Mesodermal cell (in vitro differentiated cells): Measurements from ENCODE around the gene RNF31.

Experiments
- H3K27ac ChIP-seq: 2 replicates; pipeline ENCODE4 v1.7.0; 2013; ENCODE audit warnings: mild to moderate bottlenecking, low read depth, low read length, moderate library complexity; ENCODE audit not compliant: severe bottlenecking
- H3K36me3 ChIP-seq: 2 replicates; pipeline ENCODE4 v1.7.1; 2013; ENCODE audit warnings: mild to moderate bottlenecking, low read length, moderate library complexity; ENCODE audit not compliant: control insufficient read depth, insufficient read depth
- H3K4me1 ChIP-seq: one replicate; pipeline ENCODE4 v1.7.1; 2013; ENCODE audit warnings: mild to moderate bottlenecking, low read length; ENCODE audit not compliant: insufficient read depth, control insufficient read depth, poor library complexity, severe bottlenecking
- H3K4me3 ChIP-seq: 2 replicates; pipeline ENCODE4 v1.7.0; 2013; ENCODE audit warnings: low read length, control low read depth, mild to moderate bottlenecking; ENCODE audit not compliant: insufficient read depth, poor library complexity, severe bottlenecking; ENCODE audit errors: extremely low read depth
- H3K9me3 ChIP-seq: 2 replicates; pipeline ENCODE4 v1.7.1; 2013; ENCODE audit warnings: mild to moderate bottlenecking, low read length, moderate library complexity; ENCODE audit not compliant: control insufficient read depth
- WGBS, 2 experiments: methylation state at CpG; one replicate each; pipeline ENCODE4 v1.1.5; 2013; ENCODE audit warnings: missing lambda C conversion rate in 2 of 2; ENCODE audit not compliant: insufficient coverage in 2 of 2; 5-methylcytosine and 5-hydroxymethylcytosine counted together

Gene RNF31

GRCh38 chr14:24150993-24151392, 3.7 kb downstream of the RNF31 start:
- H3K4me1 ChIP-seq = peaks cover 2% of the 10 kb centered on the region
- no peaks in the 10 kb centered on the region for H3K9me3 ChIP-seq
- no peak overlapping the region for H3K27ac ChIP-seq
- no peak overlapping the region for H3K4me3 ChIP-seq
- WGBS, 2 experiments = 95 to 100% methylated on average over 4 to 9 of the region's 9 CpGs
- H3K36me3 ChIP-seq = peaks cover 77% of the 10 kb centered on the region

DNA sequence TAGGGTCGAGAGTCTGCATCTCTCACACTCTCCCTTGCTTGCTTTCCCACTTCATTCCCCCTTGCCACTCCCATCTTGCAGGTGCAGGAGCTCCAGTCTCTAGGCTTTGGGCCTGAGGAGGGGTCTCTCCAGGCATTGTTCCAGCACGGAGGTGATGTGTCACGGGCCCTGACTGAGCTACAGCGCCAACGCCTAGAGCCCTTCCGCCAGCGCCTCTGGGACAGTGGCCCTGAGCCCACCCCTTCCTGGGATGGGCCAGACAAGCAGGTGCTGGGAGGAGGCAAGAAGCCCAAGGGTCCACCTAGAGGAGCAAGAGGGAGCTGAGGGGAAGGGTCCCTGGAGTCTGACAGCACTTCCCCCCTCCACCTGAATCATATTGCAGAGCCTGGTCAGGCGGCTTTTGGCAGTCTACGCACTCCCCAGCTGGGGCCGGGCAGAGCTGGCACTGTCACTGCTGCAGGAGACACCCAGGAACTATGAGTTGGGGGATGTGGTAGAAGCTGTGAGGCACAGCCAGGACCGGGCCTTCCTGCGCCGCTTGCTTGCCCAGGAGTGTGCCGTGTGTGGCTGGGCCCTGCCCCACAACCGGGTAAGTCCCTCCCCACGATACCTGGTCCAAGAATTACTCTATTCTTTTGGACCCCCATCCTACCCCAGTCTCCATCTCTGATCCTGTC, 4.2 kb downstream of the RNF31 start:
- Histone ChIP-seq H3K27ac (no peak overlapping the region), H3K9me3 (no peaks in the 10 kb centered on the region), H3K36me3 (peaks cover 82% of the 10 kb centered on the region), H3K4me1 (no peaks in the 10 kb centered on the region), H3K4me3 (no peak overlapping the region)
- 90 to 97% methylated on average over 8 to 13 of the region's 16 CpGs for WGBS, 2 experiments

DNA sequence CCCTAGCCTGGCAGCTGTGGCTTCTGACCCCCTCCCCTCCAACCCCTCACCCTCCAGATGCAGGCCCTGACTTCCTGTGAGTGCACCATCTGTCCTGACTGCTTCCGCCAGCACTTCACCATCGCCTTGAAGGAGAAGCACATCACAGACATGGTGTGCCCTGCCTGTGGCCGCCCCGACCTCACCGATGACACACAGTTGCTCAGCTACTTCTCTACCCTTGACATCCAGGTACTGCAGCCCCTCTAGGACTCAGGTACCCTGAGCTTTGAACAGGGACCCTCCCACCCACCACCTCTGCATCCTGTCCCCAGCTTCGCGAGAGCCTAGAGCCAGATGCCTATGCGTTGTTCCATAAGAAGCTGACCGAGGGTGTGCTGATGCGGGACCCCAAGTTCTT, 7.8 kb downstream of the RNF31 start:
- no peak overlapping the region for H3K27ac ChIP-seq
- no peak overlapping the region for H3K4me3 ChIP-seq
- H3K36me3 ChIP-seq = peaks cover 92% of the 10 kb centered on the region
- 94 to 98% methylated on average over 9 of the region's 10 CpGs for WGBS, 2 experiments
- H3K9me3 ChIP-seq = no peaks in the 10 kb centered on the region
- no peaks in the 10 kb centered on the region for H3K4me1 ChIP-seq

GRCh38 chr14:24156840-24157239, 9.5 kb downstream of the RNF31 start:
- 100% methylated on average over 1 of the region's 1 CpG for WGBS, 2 experiments
- no peak overlapping the region for H3K27ac ChIP-seq
- H3K4me3 ChIP-seq = no peak overlapping the region
- no peaks in the 10 kb centered on the region for H3K9me3 ChIP-seq
- H3K36me3 ChIP-seq = peaks cover 81% of the 10 kb centered on the region
- H3K4me1 ChIP-seq = no peaks in the 10 kb centered on the region

DNA sequence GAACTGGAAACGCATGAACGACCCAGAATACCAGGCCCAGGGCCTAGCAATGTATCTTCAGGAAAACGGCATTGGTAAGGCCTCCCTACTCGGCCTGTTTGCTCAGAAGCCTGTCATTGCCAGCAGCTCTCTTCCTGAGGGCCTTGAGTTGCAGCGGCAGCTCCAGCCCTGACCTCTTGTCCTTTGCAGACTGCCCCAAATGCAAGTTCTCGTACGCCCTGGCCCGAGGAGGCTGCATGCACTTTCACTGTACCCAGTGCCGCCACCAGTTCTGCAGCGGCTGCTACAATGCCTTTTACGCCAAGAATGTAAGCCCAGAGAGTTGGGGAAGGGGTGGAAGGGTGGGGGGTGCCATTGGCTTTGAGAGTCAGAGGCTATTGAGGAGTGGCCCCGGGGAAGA, 10.0 kb downstream of the RNF31 start:
- H3K36me3 ChIP-seq = peaks cover 76% of the 10 kb centered on the region
- no peaks in the 10 kb centered on the region for H3K9me3 ChIP-seq
- H3K27ac ChIP-seq = no peak overlapping the region
- H3K4me1 ChIP-seq = no peaks in the 10 kb centered on the region
- H3K4me3 ChIP-seq = no peak overlapping the region
- WGBS, 2 experiments = 95 to 97% methylated on average over 11 to 12 of the region's 12 CpGs

DNA sequence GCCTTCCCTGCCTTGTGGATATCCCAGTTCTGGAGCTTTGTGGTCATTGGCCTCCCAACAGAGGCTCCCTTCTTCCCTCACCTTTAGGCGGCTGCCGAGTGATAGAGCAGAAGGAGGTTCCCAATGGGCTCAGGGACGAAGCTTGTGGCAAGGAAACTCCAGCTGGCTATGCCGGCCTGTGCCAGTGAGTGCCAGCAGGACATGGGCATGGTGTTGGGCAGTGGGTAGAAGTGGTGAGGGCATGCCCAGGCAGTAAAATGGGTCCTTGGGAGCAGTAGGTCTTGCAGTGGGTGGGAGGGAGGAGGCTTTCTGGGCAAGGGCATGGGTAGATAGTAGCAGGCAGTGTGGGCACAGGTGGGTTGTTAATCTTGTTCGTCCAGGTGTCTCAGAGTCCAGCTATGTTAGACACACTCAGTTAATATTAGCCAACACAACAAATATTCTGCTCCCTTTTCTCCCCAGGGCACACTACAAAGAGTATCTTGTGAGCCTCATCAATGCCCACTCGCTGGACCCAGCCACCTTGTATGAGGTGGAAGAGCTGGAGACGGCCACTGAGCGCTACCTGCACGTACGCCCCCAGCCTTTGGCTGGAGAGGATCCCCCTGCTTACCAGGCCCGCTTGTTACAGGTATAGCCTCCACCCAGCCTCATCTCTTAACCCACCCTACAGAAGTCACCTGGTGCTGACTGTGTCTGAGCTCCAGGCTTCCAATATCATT, 12.6 kb downstream of the RNF31 start:
- no peaks in the 10 kb centered on the region for H3K4me1 ChIP-seq
- no peaks in the 10 kb centered on the region for H3K9me3 ChIP-seq
- peaks cover 72% of the 10 kb centered on the region for H3K36me3 ChIP-seq
- no peak overlapping the region for H3K4me3 ChIP-seq
- 87 to 94% methylated on average over 7 of the region's 11 CpGs for WGBS, 2 experiments
- no peak overlapping the region for H3K27ac ChIP-seq

DNA sequence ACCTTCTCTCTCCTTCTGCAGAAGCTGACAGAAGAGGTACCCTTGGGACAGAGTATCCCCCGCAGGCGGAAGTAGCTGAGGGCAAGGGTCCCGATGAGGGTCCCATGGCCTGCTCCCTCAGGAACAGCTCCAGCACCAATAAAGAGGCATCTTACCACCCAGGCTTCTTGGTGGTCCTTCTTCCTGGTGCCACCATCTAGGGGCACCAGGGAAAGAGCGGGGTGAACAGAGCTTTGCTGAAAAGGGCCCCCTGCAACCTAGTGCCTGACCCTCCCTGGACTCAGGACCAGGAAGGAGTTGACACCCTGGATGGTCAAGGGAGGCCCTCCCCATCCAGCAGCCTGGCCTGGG, 13.2 kb downstream of the RNF31 start:
- Histone ChIP-seq H3K27ac (peak overlapping the region; percentile 59), H3K9me3 (no peaks in the 10 kb centered on the region), H3K4me3 (no peak overlapping the region), H3K4me1 (no peaks in the 10 kb centered on the region), H3K36me3 (peaks cover 72% of the 10 kb centered on the region)
- 93 to 100% methylated on average over 2 to 4 of the region's 4 CpGs for WGBS, 2 experiments

DNA sequence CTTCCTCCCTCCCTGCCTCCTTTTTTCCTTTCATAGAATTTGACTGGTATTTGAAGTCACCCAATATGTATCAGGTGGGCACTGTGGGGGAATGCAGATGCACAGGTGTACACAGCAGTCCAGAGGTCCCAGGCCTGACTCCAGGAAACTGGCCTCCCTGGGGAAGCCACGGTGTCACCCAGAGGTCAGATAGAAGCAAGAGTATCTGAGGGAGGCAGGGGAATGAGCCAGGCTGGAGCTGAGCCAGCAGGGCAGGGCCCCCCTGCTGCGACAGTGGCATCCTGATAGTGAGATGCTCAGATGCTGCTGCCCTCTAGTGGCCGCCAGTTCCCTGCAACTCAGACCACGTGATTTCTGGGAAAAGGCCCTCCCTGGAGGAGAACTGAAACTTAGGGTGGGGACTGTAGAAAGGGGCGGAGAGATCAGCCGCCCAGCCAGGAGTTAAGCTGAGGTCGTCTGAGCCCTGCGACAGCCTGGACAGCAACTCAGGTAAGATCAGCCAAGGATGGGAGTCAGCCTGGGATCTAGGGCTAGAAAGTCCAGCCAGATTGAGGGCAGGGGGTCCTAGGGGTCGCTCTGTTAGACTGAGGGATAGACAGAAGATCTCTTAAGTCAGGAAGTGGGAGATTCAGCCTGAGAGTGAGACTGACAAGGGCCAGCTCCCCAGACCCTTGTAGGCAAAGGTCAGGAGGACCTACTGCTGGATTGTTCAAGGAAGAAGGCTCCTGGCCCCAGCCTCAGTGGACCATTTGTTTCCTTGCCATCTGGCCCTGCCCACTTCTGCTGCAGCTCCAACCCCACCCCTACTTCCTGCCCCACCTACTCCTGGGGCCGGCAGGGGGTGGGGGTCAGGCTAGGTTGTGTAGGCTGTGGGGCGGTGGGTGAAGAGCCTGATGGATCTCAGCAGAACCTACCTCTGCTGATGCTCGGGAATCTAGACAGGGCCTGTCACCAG, 13.8 kb downstream of the RNF31 start, which contains the start of gene IRF9:
Gene IRF9 (plus strand): TSS at position 416 of the 955 bp plus-strand sequence. CDS start 880 bp downstream, outside the sequence.
- Histone ChIP-seq H3K4me1 (no peaks in the 10 kb centered on the region), H3K9me3 (no peaks in the 10 kb centered on the region), H3K4me3 (peak within 1 kb of the TSS; percentile 38), H3K36me3 (peaks cover 72% of the 10 kb centered on the region), H3K27ac (peak within 1 kb of the TSS; percentile 71)
- 9 to 19% methylated on average over 8 to 9 of the region's 12 CpGs for WGBS, 2 experiments

GRCh38 chr14:24162093-24162492, 14.8 kb downstream of the RNF31 start:
- H3K27ac ChIP-seq = no peak overlapping the region
- H3K9me3 ChIP-seq = no peaks in the 10 kb centered on the region
- peaks cover 68% of the 10 kb centered on the region for H3K36me3 ChIP-seq
- H3K4me1 ChIP-seq = no peaks in the 10 kb centered on the region
- 97 to 98% methylated on average over 8 of the region's 8 CpGs for WGBS, 2 experiments
- peak overlapping the region; percentile 38 for H3K4me3 ChIP-seq

- H3K36me3 ChIP-seq = peaks cover 61% of the 10 kb centered on the region
- no peaks in the 10 kb centered on the region for H3K9me3 ChIP-seq
Observed at GRCh38 chr14:24164518-24164991, 17.3 kb downstream of the RNF31 start.

More at GRCh38 chr14:24164518-24164991, 17.3 kb downstream of the RNF31 start:
- WGBS, 2 experiments = 96 to 98% methylated on average over 9 to 14 of the region's 14 CpGs
- Histone ChIP-seq H3K27ac (no peak overlapping the region), H3K4me3 (no peak overlapping the region), H3K4me1 (no peaks in the 10 kb centered on the region)
